HepG2 (cell line): ENCODE results near the gene RAB3A. TPM values are rescaled to one million over a fixed set of nuclear protein-coding genes. Genes with fewer than 3 reads are reported as not detected.

Source experiments
- FOXA1 ChIP-seq, 2 experiments: fragments of 450-650 bp in 1 of 2; sonication (generic) in 1 of 2; formaldehyde crosslinking in 1 of 2; IDR thresholded peaks; 2 replicates each; pipeline versions ENCODE4 v1.4.0 to v1.6.1; 2016 to 2020; ENCODE audit warnings: missing genetic modification reagents in 1 of 2
- HIVEP1 ChIP-seq: sonication (generic); formaldehyde crosslinking; IDR thresholded peaks from 2 replicates; pipeline ENCODE4 v1.4.0; 2020; ENCODE audit warnings: mild to moderate bottlenecking, missing genetic modification reagents
- HNRNPL ChIP-seq: fragments of 200-400 bp; formaldehyde crosslinking; IDR thresholded peaks from 2 replicates; pipeline ENCODE4 v1.6.1; 2017; ENCODE audit warnings: mild to moderate bottlenecking, low read depth, low read length
- IRX3 ChIP-seq: sonication (generic); formaldehyde crosslinking; IDR thresholded peaks from 2 replicates; pipeline ENCODE4 v1.8.1; 2023; ENCODE audit warnings: mild to moderate bottlenecking, low read depth, missing genetic modification reagents, borderline replicate concordance
- KDM3A ChIP-seq: IDR thresholded peaks from 2 replicates; pipeline ENCODE4 v1.6.1; 2018; ENCODE audit warnings: low read depth, missing compliant biosample characterization
- MAZ ChIP-seq, 2 experiments: sonication (generic) in 1 of 2; formaldehyde crosslinking in 1 of 2; IDR thresholded peaks; 2 replicates each; pipeline versions ENCODE4 v1.5.0 to v1.6.1; 2012 to 2020; ENCODE audit warnings: low read depth in 2 of 2, mild to moderate bottlenecking in 2 of 2, borderline replicate concordance in 1 of 2, improper control_type of control experiment in 1 of 2, low read length in 1 of 2, missing genetic modification reagents in 1 of 2, moderate library complexity in 1 of 2
- MTA1 ChIP-seq: sonication (generic); formaldehyde crosslinking; IDR thresholded peaks from 2 replicates; pipeline ENCODE4 v1.4.0; 2020; ENCODE audit warnings: missing genetic modification reagents, mild to moderate bottlenecking, borderline replicate concordance
- MXI1 ChIP-seq: IDR thresholded peaks from 3 replicates; pipeline ENCODE4 v1.6.1; 2012; ENCODE audit warnings: low read depth, low read length, inconsistent platforms, borderline replicate concordance
- MYC ChIP-seq: sonication (generic); formaldehyde crosslinking; IDR thresholded peaks from 2 replicates; pipeline ENCODE4 v1.9.0; 2021; ENCODE audit warnings: missing genetic modification reagents, borderline replicate concordance
- RAD21 ChIP-seq: fragments of 450-650 bp; formaldehyde crosslinking; IDR thresholded peaks from 2 replicates; pipeline ENCODE4 v1.5.0; 2020; ENCODE audit warnings: mild to moderate bottlenecking
- SIX1 ChIP-seq: sonication (generic); formaldehyde crosslinking; IDR thresholded peaks from 2 replicates; pipeline ENCODE4 v1.4.0; 2020; ENCODE audit warnings: missing genetic modification reagents, borderline replicate concordance
- SP1 ChIP-seq, 2 experiments: fragments of 450-650 bp in 1 of 2; sonication (generic) in 1 of 2; formaldehyde crosslinking in 1 of 2; IDR thresholded peaks; 2 replicates each; pipeline versions ENCODE4 v1.4.0 to v1.6.1; 2016 to 2020; ENCODE audit warnings: missing genetic modification reagents in 1 of 2
- STAT5B ChIP-seq: sonication (generic); formaldehyde crosslinking; IDR thresholded peaks from 2 replicates; pipeline ENCODE4 v1.4.0; 2020; ENCODE audit warnings: missing genetic modification reagents
- SYNCRIP ChIP-seq: fragments of 200-400 bp; formaldehyde crosslinking; IDR thresholded peaks from 2 replicates; pipeline ENCODE4 v1.6.1; 2018; ENCODE audit warnings: mild to moderate bottlenecking, low read depth, low read length; ENCODE audit not compliant: insufficient read depth
- THAP11 ChIP-seq: IDR thresholded peaks from 2 replicates; pipeline ENCODE4 v1.6.1; 2016; ENCODE audit warnings: missing biosample characterization, missing genetic modification reagents
- ZNF567 ChIP-seq: sonication (generic); formaldehyde crosslinking; IDR thresholded peaks from 2 replicates; pipeline ENCODE4 v1.8.1; 2023; ENCODE audit warnings: mild to moderate bottlenecking, missing genetic modification reagents, borderline replicate concordance
- ZNF614 ChIP-seq: IDR thresholded peaks from 2 replicates; pipeline ENCODE4 v1.6.1; 2018; ENCODE audit warnings: missing biosample characterization, missing genetic modification reagents, inconsistent platforms, borderline replicate concordance
- ZNF652 ChIP-seq: IDR thresholded peaks from 2 replicates; pipeline ENCODE4 v1.6.1; 2016; ENCODE audit warnings: low read depth, borderline replicate concordance
- ZNF670 ChIP-seq: sonication (generic); formaldehyde crosslinking; IDR thresholded peaks from 2 replicates; pipeline ENCODE4 v1.8.0; 2022; ENCODE audit warnings: mild to moderate bottlenecking, missing genetic modification reagents, borderline replicate concordance
- ZZZ3 ChIP-seq: sonication (generic); formaldehyde crosslinking; IDR thresholded peaks from 2 replicates; pipeline ENCODE4 v1.4.0; 2020; ENCODE audit warnings: missing genetic modification reagents, mild to moderate bottlenecking, borderline replicate concordance
- polyA plus RNA-seq, 8 experiments: library from polyadenylated mRNA; depleted of rRNA in 3 of 8; stranded (reverse) in 7 of 8; unstranded in 1 of 8; fragments of >200 nt; fragmentation: Illumina TruSeq in 4 of 8; extraction: Trizol in 4 of 8; gene quantifications; 2 replicates each; pipeline versions ENCODE4 v1.2.1 to v1.2.3, GENCODE V29; 2011 to 2016; ENCODE audit warnings: low read depth in 4 of 8, missing spikeins in 1 of 8, mixed read lengths in 1 of 8; ENCODE audit not compliant: insufficient read depth in 1 of 8
- total RNA-seq, 5 experiments: library from RNA; depleted of rRNA; stranded (reverse); fragments of >200 nt; fragmentation: Illumina TruSeq; extraction: Trizol; gene quantifications; 2 replicates each; pipeline ENCODE4 v1.2.3, GENCODE V29; 2016; ENCODE audit warnings: low read depth in 1 of 5
- TF ChIP-seq, protein P1 (sequence below): sonication (generic); formaldehyde crosslinking; IDR thresholded peaks from 2 replicates; pipeline ENCODE4 v1.5.0; 2020; ENCODE audit warnings: mild to moderate bottlenecking, missing genetic modification reagents, moderate library complexity
- TF ChIP-seq, protein P2 (sequence below): sonication (generic); formaldehyde crosslinking; IDR thresholded peaks from 2 replicates; pipeline ENCODE4 v1.4.0; 2020; ENCODE audit warnings: missing genetic modification reagents
- TF ChIP-seq, protein P3 (sequence below): IDR thresholded peaks from 2 replicates; pipeline ENCODE4 v1.6.1; 2016; ENCODE audit warnings: missing genetic modification reagents, missing compliant biosample characterization
- TF ChIP-seq, protein P4 (sequence below): IDR thresholded peaks from 2 replicates; pipeline ENCODE4 v1.6.1; 2016; ENCODE audit warnings: missing compliant biosample characterization, missing genetic modification reagents, borderline replicate concordance

RAB3A gene
- total and polyA plus RNA-seq, 2 of the 13 experiments (the other 11 are each of a cell fraction or from before 2014, with no cell fraction given) = 0.58 to 0.98 TPM

DNA sequence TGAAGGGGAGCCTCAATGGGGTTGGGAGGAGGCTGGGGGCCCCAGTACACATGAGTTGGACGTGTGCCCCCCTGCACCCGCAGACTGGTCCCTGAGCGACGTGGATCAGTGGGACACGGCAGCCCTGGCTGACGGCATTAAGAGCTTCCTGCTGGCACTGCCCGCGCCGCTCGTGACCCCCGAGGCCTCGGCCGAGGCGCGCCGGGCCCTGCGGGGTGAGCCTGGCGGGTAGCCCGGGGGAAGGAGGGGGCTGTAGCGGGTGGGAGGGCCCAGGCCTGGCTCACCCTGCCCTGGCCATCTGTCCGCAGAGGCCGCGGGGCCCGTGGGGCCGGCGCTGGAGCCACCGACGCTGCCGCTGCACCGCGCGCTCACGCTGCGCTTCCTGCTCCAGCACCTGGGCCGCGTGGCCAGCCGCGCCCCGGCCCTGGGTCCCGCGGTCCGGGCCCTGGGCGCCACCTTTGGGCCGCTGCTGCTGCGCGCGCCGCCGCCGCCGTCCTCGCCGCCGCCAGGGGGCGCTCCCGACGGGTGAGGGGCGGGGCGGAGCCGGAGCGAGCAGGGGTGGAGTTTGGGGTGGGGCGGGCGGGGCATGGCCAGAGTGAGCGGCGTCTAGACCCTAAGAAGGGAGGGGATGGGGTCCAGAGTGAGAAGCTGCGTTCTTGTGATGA is 42.7 kb downstream of the RAB3A start (continued):
- TF ChIP-seq, protein P1, sequence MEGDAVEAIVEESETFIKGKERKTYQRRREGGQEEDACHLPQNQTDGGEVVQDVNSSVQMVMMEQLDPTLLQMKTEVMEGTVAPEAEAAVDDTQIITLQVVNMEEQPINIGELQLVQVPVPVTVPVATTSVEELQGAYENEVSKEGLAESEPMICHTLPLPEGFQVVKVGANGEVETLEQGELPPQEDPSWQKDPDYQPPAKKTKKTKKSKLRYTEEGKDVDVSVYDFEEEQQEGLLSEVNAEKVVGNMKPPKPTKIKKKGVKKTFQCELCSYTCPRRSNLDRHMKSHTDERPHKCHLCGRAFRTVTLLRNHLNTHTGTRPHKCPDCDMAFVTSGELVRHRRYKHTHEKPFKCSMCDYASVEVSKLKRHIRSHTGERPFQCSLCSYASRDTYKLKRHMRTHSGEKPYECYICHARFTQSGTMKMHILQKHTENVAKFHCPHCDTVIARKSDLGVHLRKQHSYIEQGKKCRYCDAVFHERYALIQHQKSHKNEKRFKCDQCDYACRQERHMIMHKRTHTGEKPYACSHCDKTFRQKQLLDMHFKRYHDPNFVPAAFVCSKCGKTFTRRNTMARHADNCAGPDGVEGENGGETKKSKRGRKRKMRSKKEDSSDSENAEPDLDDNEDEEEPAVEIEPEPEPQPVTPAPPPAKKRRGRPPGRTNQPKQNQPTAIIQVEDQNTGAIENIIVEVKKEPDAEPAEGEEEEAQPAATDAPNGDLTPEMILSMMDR (CRISPR knock-in tag) = peak; percentile 59; the same call in 1 of the 2 replicates
- TF ChIP-seq SP1 (IDR thresholded peaks at IDR 0.05) = no peak
- TF ChIP-seq SP1 (CRISPR knock-in tag; IDR thresholded peaks at IDR 0.05) = 0 out of 2 replicates have a peak, but pooled peaks have one; percentile 39
- TF ChIP-seq SYNCRIP = no peak
- TF ChIP-seq ZNF670 (CRISPR knock-in tag) = no peak
- TF ChIP-seq MTA1 (CRISPR knock-in tag) = peak; percentile 27; the same call in 1 of the 2 replicates
- TF ChIP-seq SIX1 (CRISPR knock-in tag) = no peak
- TF ChIP-seq ZZZ3 = no peak
- TF ChIP-seq KDM3A = no peak
- no peak for TF ChIP-seq FOXA1 (IDR thresholded peaks at IDR 0.05)
- no peak for TF ChIP-seq FOXA1 (CRISPR knock-in tag; IDR thresholded peaks at IDR 0.05)
- 0 out of 2 replicates have a peak, but pooled peaks have one; percentile 18 for TF ChIP-seq THAP11
- TF ChIP-seq ZNF614 (CRISPR knock-in tag) = no peak
- TF ChIP-seq MYC = 0 out of 2 replicates have a peak, but pooled peaks have one; percentile 18
- TF ChIP-seq, protein P2, sequence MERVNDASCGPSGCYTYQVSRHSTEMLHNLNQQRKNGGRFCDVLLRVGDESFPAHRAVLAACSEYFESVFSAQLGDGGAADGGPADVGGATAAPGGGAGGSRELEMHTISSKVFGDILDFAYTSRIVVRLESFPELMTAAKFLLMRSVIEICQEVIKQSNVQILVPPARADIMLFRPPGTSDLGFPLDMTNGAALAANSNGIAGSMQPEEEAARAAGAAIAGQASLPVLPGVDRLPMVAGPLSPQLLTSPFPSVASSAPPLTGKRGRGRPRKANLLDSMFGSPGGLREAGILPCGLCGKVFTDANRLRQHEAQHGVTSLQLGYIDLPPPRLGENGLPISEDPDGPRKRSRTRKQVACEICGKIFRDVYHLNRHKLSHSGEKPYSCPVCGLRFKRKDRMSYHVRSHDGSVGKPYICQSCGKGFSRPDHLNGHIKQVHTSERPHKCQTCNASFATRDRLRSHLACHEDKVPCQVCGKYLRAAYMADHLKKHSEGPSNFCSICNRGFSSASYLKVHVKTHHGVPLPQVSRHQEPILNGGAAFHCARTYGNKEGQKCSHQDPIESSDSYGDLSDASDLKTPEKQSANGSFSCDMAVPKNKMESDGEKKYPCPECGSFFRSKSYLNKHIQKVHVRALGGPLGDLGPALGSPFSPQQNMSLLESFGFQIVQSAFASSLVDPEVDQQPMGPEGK (CRISPR knock-in tag) = no peak
- TF ChIP-seq MAZ (IDR thresholded peaks at IDR 0.05; ENCODE audit: borderline replicate concordance, low read depth, low read length) = 0 out of 2 replicates have a peak, but pooled peaks have one; percentile 49
- no peak for TF ChIP-seq MAZ (CRISPR knock-in tag; IDR thresholded peaks at IDR 0.05; ENCODE audit: low read depth)
- peak; percentile 63 for TF ChIP-seq RAD21 (CRISPR knock-in tag)
- TF ChIP-seq HIVEP1 = no peak
- TF ChIP-seq STAT5B (CRISPR knock-in tag) = no peak
- no peak for TF ChIP-seq HNRNPL
- TF ChIP-seq, protein P3, sequence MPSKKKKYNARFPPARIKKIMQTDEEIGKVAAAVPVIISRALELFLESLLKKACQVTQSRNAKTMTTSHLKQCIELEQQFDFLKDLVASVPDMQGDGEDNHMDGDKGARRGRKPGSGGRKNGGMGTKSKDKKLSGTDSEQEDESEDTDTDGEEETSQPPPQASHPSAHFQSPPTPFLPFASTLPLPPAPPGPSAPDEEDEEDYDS (CRISPR knock-in tag) = no peak
- TF ChIP-seq ZNF567 (CRISPR knock-in tag) = no peak
- TF ChIP-seq, protein P4, sequence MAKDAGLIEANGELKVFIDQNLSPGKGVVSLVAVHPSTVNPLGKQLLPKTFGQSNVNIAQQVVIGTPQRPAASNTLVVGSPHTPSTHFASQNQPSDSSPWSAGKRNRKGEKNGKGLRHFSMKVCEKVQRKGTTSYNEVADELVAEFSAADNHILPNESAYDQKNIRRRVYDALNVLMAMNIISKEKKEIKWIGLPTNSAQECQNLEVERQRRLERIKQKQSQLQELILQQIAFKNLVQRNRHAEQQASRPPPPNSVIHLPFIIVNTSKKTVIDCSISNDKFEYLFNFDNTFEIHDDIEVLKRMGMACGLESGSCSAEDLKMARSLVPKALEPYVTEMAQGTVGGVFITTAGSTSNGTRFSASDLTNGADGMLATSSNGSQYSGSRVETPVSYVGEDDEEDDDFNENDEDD (CRISPR knock-in tag) = peak; percentile 45; the same call in 1 of the 2 replicates
- peak; percentile 63; the same call in 1 of the 3 replicates for TF ChIP-seq MXI1
- TF ChIP-seq IRX3 (CRISPR knock-in tag) = no peak
- no peak for TF ChIP-seq ZNF652 (CRISPR knock-in tag)
